H1 (cell line): Measurements from ENCODE around the gene DENND4B. TPM values are rescaled to one million over a fixed set of nuclear protein-coding genes. Genes with fewer than 3 reads are reported as not detected.

Source experiments
- CTCF ChIA-PET: fragments of 300-600 bp; sonication (Branson Sonifier 250); formaldehyde crosslinking; loops from one replicate; lab custom pipeline; 2021; ENCODE audit not compliant: partially characterized antibody; lab: Charles Lee
- POLR2A ChIA-PET: fragments of 300-600 bp; sonication (Branson Sonifier 250); formaldehyde crosslinking; loops from one replicate; lab custom pipeline; 2021; ENCODE audit warnings: inconsistent platforms; ENCODE audit not compliant: partially characterized antibody; lab: Charles Lee
- DNase-seq, 2 experiments: peaks; one replicate each; pipeline versions ENCODE4 v3.0.0 to v3.0.0-alpha.2; 2010 to 2022; ENCODE audit warnings: low spot score in 2 of 2, low read depth in 1 of 2, mixed read lengths in 1 of 2
- FAIRE-seq: peaks from 2 replicates; lab custom pipeline; 2011; peaks lifted over from hg19 to GRCh38; lab: Jason Lieb, UNC
- H2AFZ ChIP-seq: 2 replicates; pipeline ENCODE4 v1.8.1; 2012; ENCODE audit warnings: low read length, inconsistent platforms
- H2AK5ac ChIP-seq: 2 replicates; pipeline ENCODE4 v1.6.1; 2013; ENCODE audit warnings: low read depth, low read length
- H2BK120ac ChIP-seq: replicated peaks from 2 replicates; pipeline ENCODE3; 2013; ENCODE audit warnings: low read depth, low read length, inconsistent platforms
- H2BK12ac ChIP-seq: 2 replicates; pipeline ENCODE4 v1.6.1; 2013; ENCODE audit warnings: low read depth, low read length
- H2BK15ac ChIP-seq: 2 replicates; pipeline ENCODE4 v1.6.1; 2013; ENCODE audit warnings: low read length
- H2BK20ac ChIP-seq: 2 replicates; pipeline ENCODE4 v1.6.1; 2013; ENCODE audit warnings: low read length
- H2BK5ac ChIP-seq: 2 replicates; pipeline ENCODE4 v1.6.1; 2013; ENCODE audit warnings: low read depth, low read length
- H3K14ac ChIP-seq: 2 replicates; pipeline ENCODE4 v1.6.1; 2013; ENCODE audit warnings: inconsistent platforms; ENCODE audit not compliant: insufficient read length
- H3K18ac ChIP-seq: 2 replicates; pipeline ENCODE4 v1.6.1; 2013; ENCODE audit warnings: low read length; ENCODE audit errors: extremely low read depth
- H3K23ac ChIP-seq: 2 replicates; pipeline ENCODE4 v1.6.1; 2013; ENCODE audit warnings: inconsistent platforms; ENCODE audit not compliant: insufficient read length
- H3K23me2 ChIP-seq: 2 replicates; pipeline ENCODE4 v1.6.1; 2013; ENCODE audit warnings: low read depth, low read length
- H3K27ac ChIP-seq: 2 replicates; pipeline ENCODE4 v1.6.1; 2011; ENCODE audit warnings: low read depth, low read length, inconsistent platforms
- H3K27me3 ChIP-seq, 4 experiments: replicated peaks in 1 of 4; 1 replicate in 1 of 4; 2 replicates in 3 of 4; pipeline versions ENCODE4 v1.6.1 to v1.8.1; 2011 to 2013; ENCODE audit warnings: low read length in 3 of 4, mild to moderate bottlenecking in 3 of 4, inconsistent platforms in 2 of 4, mixed read lengths in 2 of 4, moderate library complexity in 1 of 4; ENCODE audit not compliant: control insufficient read depth in 3 of 4, insufficient read depth in 3 of 4; ENCODE audit errors: extremely low read depth in 1 of 4
- H3K36me3 ChIP-seq, 4 experiments: 2 replicates each; pipeline versions ENCODE4 v1.6.1 to v1.8.1; 2011 to 2013; ENCODE audit warnings: mild to moderate bottlenecking in 4 of 4, low read length in 3 of 4, moderate library complexity in 2 of 4, control low read depth in 1 of 4, inconsistent platforms in 1 of 4; ENCODE audit not compliant: insufficient read depth in 4 of 4, control insufficient read depth in 2 of 4
- H3K4ac ChIP-seq: replicated peaks from 2 replicates; pipeline ENCODE3; 2013; ENCODE audit warnings: low read length, low read depth, mixed read lengths, inconsistent platforms; ENCODE audit not compliant: insufficient read length
- H3K4me1 ChIP-seq, 4 experiments: replicated peaks in 1 of 4; 1 replicate in 1 of 4; 2 replicates in 3 of 4; pipeline versions ENCODE4 v1.6.1 to v1.8.1; 2011 to 2013; ENCODE audit warnings: low read length in 3 of 4, inconsistent platforms in 2 of 4, mixed read lengths in 1 of 4; ENCODE audit not compliant: insufficient read depth in 4 of 4, control insufficient read depth in 3 of 4
- H3K4me2 ChIP-seq, 2 experiments: 2 replicates each; pipeline versions ENCODE4 v1.6.1 to v1.8.1; 2011 to 2013; ENCODE audit warnings: low read depth in 2 of 2, low read length in 2 of 2, control low read depth in 1 of 2, inconsistent platforms in 1 of 2, mild to moderate bottlenecking in 1 of 2; ENCODE audit not compliant: insufficient read depth in 1 of 2
- H3K4me3 ChIP-seq, 4 experiments: fragments of 200-600, 300-600 bp in 1 of 4; sonication (generic), shearing (Covaris generic), sonication (Bioruptor Twin) in 1 of 4; 2 replicates each; pipeline versions ENCODE4 v1.5.1 to v1.8.1; 2011 to 2016; ENCODE audit warnings: low read length in 4 of 4, low read depth in 3 of 4, control low read depth in 2 of 4, inconsistent platforms in 2 of 4, mild to moderate bottlenecking in 2 of 4, mixed read lengths in 1 of 4, moderate library complexity in 1 of 4; ENCODE audit not compliant: insufficient read depth in 2 of 4; ENCODE audit errors: extremely low read depth in 1 of 4
- H3K56ac ChIP-seq: replicated peaks from 2 replicates; pipeline ENCODE3; 2013; ENCODE audit warnings: low read depth, mild to moderate bottlenecking, mixed read lengths, low read length, inconsistent platforms; ENCODE audit not compliant: insufficient read length
- H3K79me1 ChIP-seq: 2 replicates; pipeline ENCODE4 v1.6.1; 2013; ENCODE audit warnings: low read depth, low read length, control low read depth
- H3K79me2 ChIP-seq, 2 experiments: 2 replicates each; pipeline versions ENCODE4 v1.6.1 to v1.8.1; 2012 to 2013; ENCODE audit warnings: low read length in 2 of 2, mild to moderate bottlenecking in 2 of 2, inconsistent platforms in 1 of 2; ENCODE audit not compliant: insufficient read depth in 2 of 2, control insufficient read depth in 1 of 2
- H3K9ac ChIP-seq, 4 experiments: replicated peaks in 1 of 4; 1 replicate in 1 of 4; 2 replicates in 3 of 4; pipeline versions ENCODE4 v1.6.1 to v1.8.1; 2011 to 2013; ENCODE audit warnings: low read depth in 3 of 4, low read length in 3 of 4, control low read depth in 2 of 4, mild to moderate bottlenecking in 2 of 4, moderate library complexity in 2 of 4, inconsistent platforms in 1 of 4; ENCODE audit errors: extremely low read depth in 1 of 4
- H3K9me3 ChIP-seq, 2 experiments: 2 replicates each; pipeline versions ENCODE4 v1.6.1 to v1.8.1; 2012 to 2013; ENCODE audit warnings: mild to moderate bottlenecking in 2 of 2, moderate library complexity in 2 of 2, control low read depth in 1 of 2, inconsistent platforms in 1 of 2, low read depth in 1 of 2, low read length in 1 of 2, mixed read lengths in 1 of 2; ENCODE audit not compliant: insufficient read depth in 2 of 2
- H4K20me1 ChIP-seq, 2 experiments: replicated peaks in 1 of 2; 2 replicates each; pipeline versions ENCODE3 to v1.8.1; 2011 to 2013; ENCODE audit warnings: inconsistent platforms in 2 of 2, low read length in 2 of 2, mild to moderate bottlenecking in 1 of 2; ENCODE audit not compliant: insufficient read depth in 2 of 2, control insufficient read depth in 1 of 2
- H4K5ac ChIP-seq: 2 replicates; pipeline ENCODE4 v1.6.1; 2013; ENCODE audit warnings: low read length, low read depth, mixed read lengths, inconsistent platforms; ENCODE audit not compliant: insufficient read length
- H4K8ac ChIP-seq: 2 replicates; pipeline ENCODE4 v1.8.0; 2013; ENCODE audit warnings: mild to moderate bottlenecking, moderate library complexity, low read length, inconsistent platforms; ENCODE audit not compliant: insufficient read depth; ENCODE audit errors: extremely low read depth
- H4K91ac ChIP-seq: replicated peaks from 2 replicates; pipeline ENCODE3; 2013; ENCODE audit warnings: low read length, mixed read lengths, inconsistent platforms; ENCODE audit not compliant: insufficient read length
- CEBPB ChIP-seq: IDR thresholded peaks from 2 replicates; pipeline ENCODE4 v1.6.1; 2012; ENCODE audit warnings: low read depth, low read length
- EZH2 ChIP-seq: fragments of 200-600 bp; sonication (generic); IDR thresholded peaks from 2 replicates; pipeline ENCODE4 v1.7.1; 2012; ENCODE audit warnings: low read depth, mild to moderate bottlenecking, moderate library complexity, low read length, inconsistent platforms; ENCODE audit not compliant: severe bottlenecking
- KDM5A ChIP-seq: fragments of 200-600 bp; IDR thresholded peaks from 2 replicates; pipeline ENCODE4 v1.7.1; 2012; ENCODE audit warnings: mild to moderate bottlenecking, low read length, inconsistent platforms, mixed read lengths
- MAFK ChIP-seq: IDR thresholded peaks from 2 replicates; pipeline ENCODE4 v1.6.1; 2012; ENCODE audit warnings: low read depth, mild to moderate bottlenecking, improper control_type of control experiment, low read length
- NANOG ChIP-seq: IDR thresholded peaks from 2 replicates; pipeline ENCODE4 v1.6.1; 2011; ENCODE audit warnings: low read length, low read depth, mild to moderate bottlenecking, inconsistent platforms; ENCODE audit not compliant: insufficient read depth, poor library complexity, severe bottlenecking
- RAD21 ChIP-seq, 2 experiments: IDR thresholded peaks in 1 of 2; conservative IDR thresholded peaks in 1 of 2; 2 replicates each; pipeline ENCODE4 v1.6.1; 2011; ENCODE audit warnings: low read depth in 2 of 2, low read length in 2 of 2, improper control_type of control experiment in 1 of 2, inconsistent platforms in 1 of 2, mild to moderate bottlenecking in 1 of 2, moderate library complexity in 1 of 2
- RNF2 ChIP-seq: fragments of 200-900, 300-1000 bp; sonication (generic); IDR thresholded peaks from 2 replicates; pipeline ENCODE4 v1.7.1; 2016; ENCODE audit warnings: borderline replicate concordance, low read depth, mild to moderate bottlenecking, antibody characterized with exemption, low read length; ENCODE audit not compliant: poor library complexity, severe bottlenecking; ENCODE audit errors: missing control alignments
- SIN3A ChIP-seq, 2 experiments: IDR thresholded peaks in 1 of 2; conservative IDR thresholded peaks in 1 of 2; 2 replicates each; pipeline ENCODE4 v1.6.1; 2011 to 2012; ENCODE audit warnings: low read length in 2 of 2, improper control_type of control experiment in 1 of 2, low read depth in 1 of 2, mild to moderate bottlenecking in 1 of 2
- SIX5 ChIP-seq: IDR thresholded peaks from 2 replicates; pipeline ENCODE4 v1.6.1; 2011; ENCODE audit warnings: mild to moderate bottlenecking, low read depth, low read length
- SP4 ChIP-seq: IDR thresholded peaks from 2 replicates; pipeline ENCODE4 v1.6.1; 2012; ENCODE audit warnings: low read length, inconsistent platforms
- WGBS, 2 experiments: shearing (Covaris generic) in 1 of 2; methylation state at CpG; one replicate each; pipeline versions ENCODE4 v1.1.6 to v1.1.7; 2013 to 2015; ENCODE audit warnings: low lambda C conversion rate in 2 of 2, mixed read lengths in 2 of 2, inconsistent platforms in 1 of 2, low coverage in 1 of 2, missing lambda C conversion rate in 1 of 2; ENCODE audit not compliant: insufficient replicate concordance in 2 of 2, insufficient coverage in 1 of 2, insufficient read length in 1 of 2; ENCODE audit errors: extremely low coverage in 1 of 2, missing lambda C conversion rate in 1 of 2; 5-methylcytosine and 5-hydroxymethylcytosine counted together
- polyA plus RNA-seq, 7 experiments: library from polyadenylated mRNA; depleted of rRNA in 3 of 7; stranded (reverse) in 5 of 7; unstranded in 2 of 7; fragments of >200 nt in 5 of 7; fragments of 200-250 nt in 2 of 7; gene quantifications; 1 replicate in 5 of 7; 2 replicates in 1 of 7; 4 replicates in 1 of 7; pipeline versions ENCODE4 v1.2.1 to v1.2.3, GENCODE V29; 2011 to 2013; ENCODE audit warnings: missing spikeins in 2 of 7, mixed read lengths in 2 of 7
- total RNA-seq: library from RNA; stranded (reverse); fragmentation: NEBNext Ultra II Directional; extraction: Animal tissue kit (Norgen Biotek cat#: 25700); gene quantifications from 2 replicates; pipeline ENCODE4 v1.2.1, GENCODE V29; 2021

The DENND4B gene
- total and polyA plus RNA-seq, 2 of the 8 experiments (the other 6 are each of a cell fraction or from before 2014, with no cell fraction given), result 45.6 to 61.1 TPM

- Histone ChIP-seq H3K27ac (no peak overlapping the region), H2BK5ac (no peak overlapping the region), H2BK15ac (no peak overlapping the region), H2AK5ac (no peak overlapping the region), H3K4me2 (no peak overlapping the region), H3K56ac (no peak overlapping the region), H3K36me3 (peaks cover 5 to 21% (median 17%) of the 10 kb centered on the region in 4 experiments; a peak in 5 of 8 replicates), H2BK120ac (no peak overlapping the region), H4K20me1 (peaks cover 3% of the 10 kb centered on the region in 2 experiments), H3K23me2 (peaks cover 6% of the 10 kb centered on the region; the same call in 1 of the 2 replicates), H3K27me3 (no peaks in the 10 kb centered on the region), H3K4me1 (peaks cover 0 to 5% (median 2%) of the 10 kb centered on the region in 4 experiments; a peak in 2 of 7 replicates), H3K4ac (no peak overlapping the region), H4K8ac (no peak overlapping the region), H2BK12ac (no peak overlapping the region), H3K18ac (no peak overlapping the region), H2AFZ (no peak overlapping the region), H3K9ac (no peak overlapping the region), H3K79me1 (no peaks in the 10 kb centered on the region), H3K14ac (no peak overlapping the region), H3K23ac (no peak overlapping the region), H3K9me3 (no peaks in the 10 kb centered on the region), H4K5ac (no peak overlapping the region), H2BK20ac (no peak overlapping the region), H3K79me2 (peaks cover 0 to 18% of the 10 kb centered on the region in 2 experiments; a peak in 2 of 4 replicates), H4K91ac (no peak overlapping the region), H3K4me3 (no peak overlapping the region)
- WGBS, 2 experiments, result 97% methylated on average over 11 of the region's 11 CpGs; no CpG with 5 or more reads in 1 of the 2 experiments
- no peak for FAIRE-seq
- DNase-seq, result no peak
- CTCF ChIA-PET, result interaction anchor here (0.7 to 4.2 kb wide), 8 partner anchors 8 to 146 kb away, joined by 3 to 31 read pairs (median 5); partner anchors contain the start of gene CRTC2
- POLR2A ChIA-PET, result interaction anchor here (0.7 to 11.4 kb wide), 16 partner anchors 9 to 120 kb away, joined by 3 to 75 read pairs (median 22); partner anchors contain the start of genes CREB3L4, CRTC2, GATAD2B and JTB
- TF ChIP-seq EZH2 (no peak), CEBPB (no peak), RNF2 (no peak), SIX5 (no peak), SP4 (no peak), KDM5A (no peak), RAD21 (IDR thresholded peaks at IDR 0.05 in 1 of 2, conservative IDR thresholded peaks at IDR 0.05 in 1 of 2; ENCODE audit: low read depth in 2 of 2, low read length in 2 of 2) (no peak), MAFK (no peak), SIN3A (conservative IDR thresholded peaks at IDR 0.05 in 1 of 2, IDR thresholded peaks at IDR 0.05 in 1 of 2; ENCODE audit: low read depth in 1 of 2, low read length in 2 of 2) (no peak), NANOG (no peak)
These were observed 3.6 kb downstream of the DENND4B start for GRCh38 chr1:153942766-153943549.
